K562 (cell line): ENCODE data around the gene CFP.

ENCODE experiments used
- BRF1 ChIP-seq: IDR thresholded peaks from 3 replicates; pipeline ENCODE4 v1.6.1; 2011; ENCODE audit warnings: borderline replicate concordance, mild to moderate bottlenecking; ENCODE audit not compliant: insufficient read length; ENCODE audit errors: extremely low read depth
- CREB3 ChIP-seq: fragments of 450-650 bp; conservative IDR thresholded peaks from 2 replicates; pipeline ENCODE4 v1.6.1; 2016; ENCODE audit warnings: missing genetic modification characterization, low read depth, mild to moderate bottlenecking, missing compliant biosample characterization, moderate library complexity
- EZH2 ChIP-seq: IDR thresholded peaks from 2 replicates; pipeline ENCODE4 v1.6.1; 2012; ENCODE audit warnings: low read depth, mild to moderate bottlenecking, inconsistent platforms, low read length, borderline replicate concordance
- FOXA1 ChIP-seq: fragments of 450-650 bp; IDR thresholded peaks from 2 replicates; pipeline ENCODE4 v1.6.1; 2016; ENCODE audit warnings: mild to moderate bottlenecking, borderline replicate concordance
- GATAD2B ChIP-seq: fragments of 450-650 bp; IDR thresholded peaks from 2 replicates; pipeline ENCODE4 v1.6.1; 2017; ENCODE audit warnings: mild to moderate bottlenecking, borderline replicate concordance
- HDAC6 ChIP-seq: IDR thresholded peaks from 2 replicates; pipeline ENCODE4 v1.6.1; 2012; ENCODE audit warnings: low read depth, mild to moderate bottlenecking, control low read depth, inconsistent platforms, low read length, moderate library complexity
- POLR2A ChIP-seq: fragments of 450-650 bp; conservative IDR thresholded peaks from 2 replicates; pipeline ENCODE4 v1.6.1; 2016
- POLR2AphosphoS5 ChIP-seq: IDR thresholded peaks from 2 replicates; pipeline ENCODE4 v1.6.1; 2011; ENCODE audit warnings: mild to moderate bottlenecking, low read depth, low read length, moderate library complexity; ENCODE audit not compliant: control insufficient read depth, insufficient read depth
- REST ChIP-seq, 2 experiments: fragments of 450-650 bp; formaldehyde crosslinking in 1 of 2; IDR thresholded peaks; 2 replicates each; pipeline versions ENCODE4 v1.4.0 to v1.6.1; 2014 to 2020; ENCODE audit warnings: mild to moderate bottlenecking in 2 of 2, borderline replicate concordance in 1 of 2, low read depth in 1 of 2
- SIN3B ChIP-seq: fragments of 450-650 bp; IDR thresholded peaks from 2 replicates; pipeline ENCODE4 v1.6.1; 2017; ENCODE audit warnings: low read depth, mild to moderate bottlenecking, moderate library complexity
- ZBTB7A ChIP-seq: IDR thresholded peaks from 2 replicates; pipeline ENCODE4 v1.6.1; 2011; ENCODE audit warnings: low read depth, mild to moderate bottlenecking, low read length, moderate library complexity, borderline replicate concordance; ENCODE audit not compliant: control insufficient read depth

DNA sequence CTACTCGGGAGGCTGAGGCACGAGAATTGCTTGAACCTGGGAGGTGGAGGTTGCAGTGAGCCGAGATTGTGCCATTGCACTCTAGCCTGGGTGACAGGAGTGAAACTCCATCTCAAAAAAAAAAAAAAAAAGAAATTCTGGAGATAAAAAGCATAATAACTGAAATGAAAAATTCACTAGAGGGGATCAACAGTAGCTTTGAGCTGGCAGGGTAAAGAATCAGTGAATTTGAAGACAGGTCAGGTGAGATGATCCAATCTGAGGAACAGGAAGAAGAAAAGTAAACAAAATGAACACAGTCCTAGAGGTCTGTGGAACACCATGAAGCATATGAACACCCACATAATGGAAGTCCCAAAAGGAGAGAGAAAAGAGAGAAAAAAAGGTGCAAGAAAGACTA lies 32.5 kb downstream of the CFP start:
- no peak for TF ChIP-seq POLR2AphosphoS5
- TF ChIP-seq ZBTB7A = no peak
- TF ChIP-seq EZH2 = no peak
- no peak for TF ChIP-seq REST (IDR thresholded peaks at IDR 0.05; ENCODE audit: borderline replicate concordance)
- no peak for TF ChIP-seq REST (CRISPR knock-in tag; IDR thresholded peaks at IDR 0.05; ENCODE audit: low read depth)
- no peak for TF ChIP-seq FOXA1
- TF ChIP-seq POLR2A = no peak
- TF ChIP-seq HDAC6 = no peak
- TF ChIP-seq SIN3B = no peak
- no peak for TF ChIP-seq GATAD2B
- no peak for TF ChIP-seq BRF1
- no peak for TF ChIP-seq CREB3 (tag)
